H1 (cell line): ENCODE data around the gene NSF. TPM values are rescaled to one million over a fixed set of nuclear protein-coding genes. Genes with fewer than 3 reads are reported as not detected.

ENCODE experiments used
- BCL11A ChIP-seq, 2 experiments: IDR thresholded peaks; one replicate each; pipeline ENCODE4 v1.6.1; 2011; ENCODE audit warnings: low read depth in 2 of 2, low read length in 2 of 2, mild to moderate bottlenecking in 2 of 2
- CHD2 ChIP-seq: IDR thresholded peaks from 2 replicates; pipeline ENCODE4 v1.6.1; 2012; ENCODE audit warnings: low read length, improper control_type of control experiment
- RNF2 ChIP-seq: fragments of 200-900, 300-1000 bp; sonication (generic); IDR thresholded peaks from 2 replicates; pipeline ENCODE4 v1.7.1; 2016; ENCODE audit warnings: borderline replicate concordance, low read depth, mild to moderate bottlenecking, antibody characterized with exemption, low read length; ENCODE audit not compliant: poor library complexity, severe bottlenecking; ENCODE audit errors: missing control alignments
- YY1 ChIP-seq: IDR thresholded peaks from 2 replicates; pipeline ENCODE4 v1.6.1; 2011; ENCODE audit warnings: low read depth, mild to moderate bottlenecking, low read length
- polyA plus RNA-seq, 7 experiments: library from polyadenylated mRNA; depleted of rRNA in 3 of 7; stranded (reverse) in 5 of 7; unstranded in 2 of 7; fragments of >200 nt in 5 of 7; fragments of 200-250 nt in 2 of 7; gene quantifications; 1 replicate in 5 of 7; 2 replicates in 1 of 7; 4 replicates in 1 of 7; pipeline versions ENCODE4 v1.2.1 to v1.2.3, GENCODE V29; 2011 to 2013; ENCODE audit warnings: missing spikeins in 2 of 7, mixed read lengths in 2 of 7
- total RNA-seq: library from RNA; stranded (reverse); fragmentation: NEBNext Ultra II Directional; extraction: Animal tissue kit (Norgen Biotek cat#: 25700); gene quantifications from 2 replicates; pipeline ENCODE4 v1.2.1, GENCODE V29; 2021

NSF gene
- total and polyA plus RNA-seq, 2 of the 8 experiments (the other 6 are each of a cell fraction or from before 2014, with no cell fraction given): 13.0 to 27.7 TPM

DNA sequence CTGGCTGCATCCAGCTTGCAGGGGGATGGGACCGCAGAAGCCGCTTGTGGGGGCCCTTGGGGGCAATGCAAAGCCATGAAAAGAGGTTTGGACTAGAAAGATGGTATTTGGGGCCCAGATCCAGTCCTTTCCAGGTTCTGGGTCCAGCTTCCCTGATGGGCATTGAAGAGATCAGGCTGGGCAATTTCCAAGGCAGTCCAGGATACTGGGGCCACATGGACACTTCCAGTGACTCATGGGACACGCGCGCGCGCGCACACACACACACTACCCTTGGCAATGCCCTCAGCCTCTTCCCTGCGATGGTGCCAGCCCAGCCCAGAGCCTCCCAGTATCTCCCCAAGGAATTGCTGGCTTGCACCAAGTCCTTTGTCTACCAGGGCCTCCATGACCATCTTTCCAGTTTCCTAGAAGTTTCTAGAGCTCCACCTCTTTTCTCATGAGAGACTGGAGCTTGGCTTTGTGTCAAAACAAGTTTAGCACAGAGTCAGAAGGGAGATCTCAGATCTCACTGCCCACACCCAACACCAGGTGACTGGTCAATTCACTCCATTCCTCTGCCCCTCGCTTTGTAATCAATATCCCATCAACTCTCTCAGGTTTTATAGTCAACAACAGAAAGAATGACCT lies 183.8 kb downstream of the NSF start (continued):
- no peak for TF ChIP-seq YY1
- no peak for TF ChIP-seq RNF2
- TF ChIP-seq BCL11A (IDR thresholded peaks at IDR 0.05; ENCODE audit: low read depth in 2 of 2, low read length in 2 of 2): no peak
- TF ChIP-seq CHD2: no peak
